GM21576 (cell line): ENCODE measurements around the gene DNAJC3.
"Not testable (repeated sequence)": the region's sequence is repeated elsewhere in the genome, so short reads cannot be mapped to it uniquely, and the experiment has no call there.

Source experiments
- ATAC-seq: cut with Tn5 transposase; IDR thresholded peaks from one replicate; pipeline ENCODE4 v1.9.1; 2021; ENCODE audit warnings: mild to moderate bottlenecking, moderate library complexity; ENCODE audit not compliant: unreplicated experiment

Gene DNAJC3

DNA sequence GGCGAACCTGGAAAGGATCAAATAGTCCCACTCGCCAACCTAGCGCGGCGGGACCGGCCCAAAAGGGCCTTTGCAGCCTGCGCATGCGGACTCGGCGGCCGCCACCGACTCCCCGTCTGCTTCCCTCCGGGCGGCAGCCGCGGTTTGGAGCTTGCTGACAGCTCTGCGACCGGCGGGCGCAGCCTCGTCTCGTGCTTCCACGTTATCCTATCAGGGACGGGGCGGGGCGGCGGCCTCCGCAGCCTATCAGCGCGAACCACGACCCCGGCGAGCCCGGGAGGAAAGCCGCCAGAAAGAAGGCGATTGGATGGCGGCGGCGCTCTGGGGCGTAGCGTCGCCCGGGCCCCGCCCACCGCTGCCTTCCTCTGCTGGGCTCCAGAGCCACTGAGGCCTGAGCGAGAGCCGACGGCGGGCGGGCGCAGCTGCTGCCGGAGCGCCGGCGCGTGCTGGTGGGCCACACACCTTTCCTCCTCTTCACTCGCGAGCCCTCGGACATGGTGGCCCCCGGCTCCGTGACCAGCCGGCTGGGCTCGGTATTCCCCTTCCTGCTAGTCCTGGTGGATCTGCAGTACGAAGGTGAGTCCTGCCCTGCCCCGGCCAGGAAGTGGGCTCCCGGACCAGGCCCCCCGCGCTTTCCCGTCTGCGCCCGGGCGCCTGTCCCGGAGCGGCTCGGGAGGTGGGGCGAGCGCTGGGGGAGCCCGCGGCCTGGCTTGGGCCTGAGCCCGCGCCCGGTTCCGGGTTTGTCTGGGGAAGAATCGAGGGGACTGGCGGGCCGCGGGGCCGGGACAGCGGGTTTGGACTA lies at the start of gene DNAJC3:
Gene DNAJC3, plus strand, starts transcription at position 378 of the 802 bp plus-strand sequence. Its CDS starts 117 bp downstream, at position 495.
- ATAC-seq: peak; percentile 93

DNA sequence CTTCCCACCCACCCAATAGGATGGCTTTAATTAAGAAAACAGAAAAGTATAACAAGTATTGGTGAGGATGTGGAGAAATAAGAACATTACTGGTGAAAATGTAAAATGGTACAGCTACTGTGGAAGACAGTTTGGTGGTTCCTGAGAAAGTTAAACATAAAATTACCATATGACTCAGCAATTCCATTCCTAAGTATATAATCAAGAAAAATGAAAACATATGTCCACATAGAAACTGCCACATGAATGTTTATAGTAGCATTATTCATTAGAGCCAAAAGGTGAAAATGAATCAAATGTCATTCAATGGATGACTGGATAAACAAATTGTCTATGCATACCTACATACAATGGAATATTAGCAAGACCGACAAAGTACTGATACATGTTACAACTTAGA lies 49.3 kb upstream of the DNAJC3 start:
- ATAC-seq: no peak

DNA sequence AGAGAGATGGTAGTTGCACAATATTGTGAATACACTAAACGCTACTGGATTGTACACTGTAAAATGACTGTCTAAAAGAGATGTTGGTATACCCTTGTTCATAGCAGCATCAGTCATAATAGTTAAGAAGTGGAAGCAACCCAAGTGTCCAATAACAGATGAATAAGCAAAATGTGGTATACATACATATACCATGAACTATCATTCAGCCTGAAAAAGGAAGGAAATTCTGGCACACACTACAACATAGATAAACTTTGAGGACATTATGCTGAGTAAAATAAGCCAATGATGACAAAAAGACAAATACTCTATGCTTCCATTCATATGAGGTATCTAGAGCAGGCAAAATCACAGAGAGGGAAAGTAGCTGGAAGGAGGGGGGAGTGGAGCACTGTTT lies 48.5 kb upstream of the DNAJC3 start:
- ATAC-seq: no peak

DNA sequence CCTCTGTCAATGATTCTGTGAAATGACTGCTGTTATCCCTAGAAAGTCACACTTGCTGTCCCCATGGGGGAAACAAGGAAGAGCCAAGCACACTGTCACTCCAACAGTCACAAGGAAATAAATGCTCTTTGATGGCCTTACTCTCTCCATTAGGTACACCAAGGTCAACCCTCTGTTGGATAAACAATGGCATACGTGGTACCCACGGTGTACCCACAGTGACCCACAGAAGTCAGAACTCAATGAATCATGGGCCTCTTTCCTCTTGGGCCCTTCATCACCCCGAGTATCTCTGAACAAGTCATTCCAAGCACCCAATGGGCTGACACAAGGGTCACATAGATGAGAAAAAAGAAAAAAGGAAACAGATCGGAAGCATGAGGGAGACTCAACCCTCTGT lies 47.9 kb upstream of the DNAJC3 start:
- no peak for ATAC-seq

- no peak for ATAC-seq
Measured at GRCh38 chr13:95630593-95630992, 46.3 kb upstream of the DNAJC3 start.

- ATAC-seq: no peak
Measured at GRCh38 chr13:95636853-95637252, 40.1 kb upstream of the DNAJC3 start.

DNA sequence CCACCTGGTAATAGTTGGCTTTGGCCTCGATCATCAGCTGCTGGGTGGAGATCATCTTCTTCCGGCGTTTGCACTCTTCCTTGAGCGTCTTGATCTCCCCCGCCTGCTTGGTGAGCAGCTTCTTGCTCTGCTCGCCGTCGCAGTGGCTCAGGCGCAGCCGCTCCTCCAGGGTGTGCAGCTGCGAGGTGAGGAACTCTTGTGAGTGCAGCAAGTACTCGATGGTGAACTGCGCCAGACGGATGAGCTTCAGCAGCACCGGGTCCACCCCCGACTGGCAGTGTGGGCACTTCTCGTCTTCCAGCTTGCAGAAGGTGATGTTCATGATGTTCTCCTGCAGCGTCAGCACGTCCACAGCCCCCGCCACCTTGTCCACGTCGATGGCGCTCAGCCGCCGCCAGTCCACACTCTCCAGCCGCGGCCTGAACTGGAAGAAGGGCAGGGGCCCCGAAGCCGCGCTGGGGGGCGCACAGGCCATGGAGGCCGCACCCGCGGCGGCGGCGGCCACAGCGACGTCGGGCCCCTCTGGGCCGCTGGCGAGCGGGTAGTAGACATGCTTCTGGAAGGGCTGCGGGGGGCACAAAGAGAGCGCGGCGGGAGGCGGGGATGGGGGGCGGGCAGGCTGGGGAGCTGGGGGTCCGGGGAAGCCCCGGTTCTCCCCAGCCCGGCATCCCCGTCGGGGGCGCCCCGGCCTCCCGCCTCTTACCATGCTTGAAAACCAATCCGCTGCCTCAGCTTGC lies 35.5 kb upstream of the DNAJC3 start:
- no peak for ATAC-seq

DNA sequence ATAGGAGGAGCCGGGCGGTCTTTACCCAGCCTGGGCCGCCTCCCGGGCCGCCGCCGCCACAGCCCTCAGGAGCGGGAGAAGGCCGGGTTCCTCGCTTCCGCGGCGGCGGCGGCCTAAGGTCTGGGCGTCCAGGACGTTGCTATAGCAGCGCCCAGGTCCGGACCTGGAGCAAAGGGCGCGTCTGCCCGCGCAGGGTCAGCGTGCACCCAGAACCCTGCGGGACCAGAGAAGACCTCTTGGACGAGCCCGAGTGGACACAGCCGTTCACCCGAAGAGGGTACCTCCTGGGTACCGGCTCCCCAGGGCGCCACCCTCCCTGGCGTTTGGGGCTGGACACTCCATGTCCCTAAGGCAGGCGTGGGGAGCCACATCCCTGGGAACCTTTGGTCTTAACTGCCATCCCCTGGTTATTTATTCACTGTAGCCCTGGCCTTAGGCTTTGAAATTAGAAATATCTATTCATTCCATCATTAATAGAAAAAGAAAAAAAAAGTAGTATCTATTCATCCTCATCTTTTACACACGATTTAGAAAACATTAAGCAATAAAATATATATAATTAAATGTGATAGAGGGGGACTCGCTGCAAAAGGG lies 34.8 kb upstream of the DNAJC3 start:
- ATAC-seq: no peak

DNA sequence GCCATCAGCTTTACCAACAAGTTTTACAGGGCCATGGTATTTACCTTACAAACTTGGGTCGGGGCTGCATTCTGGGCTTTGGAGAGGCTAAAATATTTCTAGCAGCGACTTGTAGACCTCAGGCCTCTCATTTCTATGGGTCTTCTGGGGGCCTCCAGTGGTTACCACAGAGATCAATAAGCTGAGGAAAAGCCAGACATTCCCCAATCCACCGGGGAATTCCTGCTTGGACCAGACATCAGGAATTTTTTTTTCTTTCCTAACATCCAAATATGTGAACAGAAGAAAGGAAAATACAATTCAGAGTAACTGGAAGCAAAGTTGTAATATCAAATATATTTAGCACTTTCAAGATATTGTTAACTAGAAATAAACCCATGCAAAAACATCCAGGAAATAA lies 33.9 kb upstream of the DNAJC3 start:
- ATAC-seq: no peak

DNA sequence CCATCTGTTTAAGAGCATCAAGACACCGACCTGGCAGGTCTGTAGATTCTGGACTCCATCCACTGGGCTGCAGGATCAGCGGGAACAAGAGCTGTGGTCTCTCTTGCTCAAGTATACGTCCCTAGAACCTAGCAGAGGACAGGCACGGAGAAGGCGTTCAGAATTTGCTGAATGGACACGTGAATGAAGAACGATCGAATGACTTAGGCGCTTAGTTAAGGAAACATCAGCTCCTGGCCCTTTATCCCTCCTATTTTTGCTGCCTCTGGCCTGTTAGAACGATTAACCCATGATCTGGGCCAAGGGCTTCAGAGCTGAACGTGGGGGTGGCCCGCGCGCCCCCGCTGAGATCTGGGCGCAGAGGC lies 33.4 kb upstream of the DNAJC3 start:
- ATAC-seq: no peak

DNA sequence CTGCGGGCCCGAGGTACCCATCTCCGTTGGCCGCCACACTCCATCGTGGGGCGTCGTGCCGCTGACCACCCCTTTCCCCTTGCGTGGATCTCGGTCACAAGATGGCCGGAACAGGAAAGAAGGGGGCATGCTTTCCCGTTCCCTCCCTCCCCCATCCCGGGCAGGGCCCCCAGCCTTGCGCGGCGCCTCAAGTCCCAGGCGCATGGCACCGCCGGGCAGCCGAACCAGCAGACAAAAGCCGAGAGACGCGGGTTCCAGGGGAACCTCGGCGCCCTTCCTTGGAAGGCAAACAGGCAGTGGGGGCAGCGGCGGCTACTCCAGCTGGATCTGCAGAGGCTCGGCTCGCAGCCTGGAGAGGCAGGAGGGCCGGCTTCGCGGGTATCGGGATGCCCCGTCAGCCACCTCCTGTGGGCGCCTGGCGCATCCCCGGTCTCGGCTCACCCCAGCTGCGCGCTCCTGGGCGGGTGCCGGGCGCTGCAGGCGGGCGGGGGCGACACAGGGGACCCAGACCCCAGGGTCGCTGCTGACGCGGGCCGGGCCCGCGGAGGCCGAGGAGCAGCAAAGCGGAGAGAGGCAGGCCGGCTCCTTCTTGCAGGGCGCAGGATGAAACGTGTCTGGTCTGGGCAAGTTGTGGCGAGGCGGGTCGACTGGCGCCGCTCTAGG lies 32.9 kb upstream of the DNAJC3 start:
- ATAC-seq: peak; percentile 28

GRCh38 chr13:95644601-95645052 lies 32.3 kb upstream of the DNAJC3 start, which contains the start of gene DZIP1:
TSS of gene DZIP1 (minus strand) at chr13:95644706. CDS start at chr13:95642029, 2,677 bp downstream.
- ATAC-seq: peak; percentile 62

DNA sequence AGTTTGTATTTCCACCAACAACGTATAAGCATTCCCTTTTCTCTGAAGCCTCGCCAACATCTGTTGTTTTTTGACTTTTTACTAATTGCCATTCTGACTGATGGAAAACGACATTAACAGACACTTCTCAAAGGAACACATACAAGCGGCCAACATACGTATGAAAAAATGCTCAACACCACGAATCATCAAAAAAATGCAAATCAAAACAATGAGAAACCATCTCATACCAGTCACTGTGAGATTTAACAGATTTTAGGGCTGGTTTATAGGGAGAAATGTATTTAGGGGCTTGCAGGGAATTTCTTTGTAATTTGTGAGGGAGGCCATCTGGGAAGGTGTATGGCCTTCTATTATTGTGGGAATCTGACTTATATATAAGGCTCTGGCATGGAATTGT lies 29.6 kb upstream of the DNAJC3 start:
- no peak for ATAC-seq

GRCh38 chr13:95650696-95651095 lies 26.2 kb upstream of the DNAJC3 start:
- ATAC-seq: no peak

DNA sequence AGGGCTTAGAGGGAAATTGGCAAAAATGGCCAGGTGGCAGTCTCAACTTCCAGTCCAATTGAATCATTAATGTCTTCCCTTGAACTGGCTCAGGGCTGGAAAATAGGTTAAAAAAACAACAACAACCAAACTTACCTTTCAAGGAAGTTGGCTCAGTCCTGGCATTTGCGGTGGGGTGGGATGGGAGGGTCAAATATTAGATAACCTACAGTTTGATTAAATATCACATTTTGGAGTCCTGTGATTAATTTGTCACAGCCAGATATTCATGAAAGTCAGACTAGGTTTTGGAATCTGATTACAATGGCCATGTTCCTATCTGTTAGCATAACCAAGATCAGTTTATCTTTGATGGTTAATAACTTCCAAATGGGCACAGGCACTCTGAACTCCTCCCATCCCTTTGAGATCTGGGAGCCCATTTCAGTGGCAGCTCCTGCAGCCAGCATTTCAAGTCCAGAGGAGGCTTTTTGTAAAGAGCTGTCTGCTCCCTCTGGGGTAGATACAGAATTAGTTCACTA lies 24.6 kb upstream of the DNAJC3 start:
- ATAC-seq: no peak

- no peak for ATAC-seq
Measured at GRCh38 chr13:95652821-95653220, 24.1 kb upstream of the DNAJC3 start.

- no peak for ATAC-seq
Measured at GRCh38 chr13:95656386-95657015, 20.4 kb upstream of the DNAJC3 start.

DNA sequence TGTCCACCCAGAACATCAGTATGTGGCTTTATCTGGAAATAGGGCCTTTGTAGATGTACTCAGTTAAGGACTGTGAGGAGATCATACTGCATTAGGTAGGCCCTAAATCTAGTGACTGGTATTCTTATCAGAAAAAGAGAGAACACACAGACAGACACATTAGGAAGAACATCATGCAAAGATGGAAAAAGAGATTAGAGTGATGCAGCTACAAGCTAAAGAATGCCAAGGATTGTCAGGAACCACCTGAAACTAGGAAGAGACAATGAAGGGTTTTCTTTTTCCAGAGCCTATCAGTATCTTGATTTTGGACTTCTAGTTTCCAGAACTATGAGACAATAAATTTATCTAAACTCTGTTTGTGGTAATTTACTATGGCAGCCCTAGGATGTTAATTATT lies 17.4 kb upstream of the DNAJC3 start:
- no peak for ATAC-seq

- ATAC-seq: no peak
Measured at GRCh38 chr13:95660981-95661581, 15.9 kb upstream of the DNAJC3 start.

DNA sequence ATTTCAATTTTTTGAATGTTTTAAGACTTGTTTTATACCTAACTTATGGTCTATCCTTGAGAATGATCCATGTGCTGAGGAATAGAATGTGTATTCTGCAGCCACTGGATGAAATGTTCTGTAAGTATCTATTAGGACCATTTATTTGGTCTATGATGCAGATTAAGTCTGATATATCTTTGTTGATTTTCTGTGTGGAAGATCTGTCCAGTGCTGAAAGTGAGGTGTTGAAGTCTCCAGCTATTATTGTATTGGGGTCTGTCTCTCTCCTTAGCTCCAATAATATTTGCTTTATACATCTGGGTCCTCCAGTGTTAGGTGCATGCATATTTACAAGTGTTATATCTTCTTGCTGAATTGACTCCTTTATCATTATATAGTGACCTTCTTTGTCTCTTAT lies 9.7 kb upstream of the DNAJC3 start:
- not testable (repeated sequence) for ATAC-seq
